ENCODE measurements around the gene LMO7. TPM values are rescaled to one million over a fixed set of nuclear protein-coding genes. Genes with fewer than 3 reads are reported as not detected.

The LMO7 gene
- total RNA-seq, 1 experiment from 2014 or later: 20.4 TPM

- peaks cover 7 to 16% of the 10 kb centered on the region in 2 experiments; a peak in 3 of 4 replicates for H3K4me1 Mint-ChIP-seq
- H4K8ac ChIP-seq (replicated peaks; ENCODE audit: insufficient read length, low read depth, low read length): no peak overlapping the region
- H3K4ac ChIP-seq (ENCODE audit: low read depth, low read length): no peak overlapping the region
- H3K9ac ChIP-seq (ENCODE audit: extremely low read depth, insufficient read length, low read length): no peak overlapping the region
- no peak overlapping the region for H2AFZ ChIP-seq (ENCODE audit: low read length)
- H3K23ac ChIP-seq (ENCODE audit: insufficient read length, low read depth, low read length): no peak overlapping the region
- H3K27me3 Mint-ChIP-seq (ENCODE audit: low read depth): no peaks in the 10 kb centered on the region
- H3K27ac ChIP-seq (ENCODE audit: insufficient read length, low read depth, low read length): no peak overlapping the region
- H3K9me3 ChIP-seq (ENCODE audit: control insufficient read depth, low read depth, low read length): peaks cover 3% of the 10 kb centered on the region
- no peak overlapping the region for H4K5ac ChIP-seq (ENCODE audit: insufficient read length, low read depth, low read length)
- no peak overlapping the region for H2BK120ac ChIP-seq (ENCODE audit: low read depth, low read length, poor library complexity, severe bottlenecking)
- TF ChIP-seq CTCF (conservative IDR thresholded peaks at IDR 0.05): no peak
- no peaks in the 10 kb centered on the region for H3K27me3 ChIP-seq (ENCODE audit: insufficient read depth, low read length)
- 0 out of 2 replicates have a peak, but pooled peaks cover 2% of the 10 kb centered on the region for H3K79me2 ChIP-seq (ENCODE audit: insufficient read depth, low read length)
- no peak for DNase-seq
- no peak overlapping the region for H3K56ac ChIP-seq (ENCODE audit: insufficient read length, low read depth, low read length)
- H3K18ac ChIP-seq (ENCODE audit: insufficient read length, low read depth, low read length): no peak overlapping the region
- no peak overlapping the region for H3K4me2 ChIP-seq (ENCODE audit: insufficient read depth, insufficient read length, low read length)
- H3K79me1 ChIP-seq (ENCODE audit: insufficient read depth, low read depth, low read length, poor library complexity, severe bottlenecking): no peaks in the 10 kb centered on the region
- H3K14ac ChIP-seq (ENCODE audit: insufficient read depth, low read length): no peak overlapping the region
- no peak overlapping the region for H4K91ac ChIP-seq (ENCODE audit: insufficient read length, low read depth, low read length)
- no peaks in the 10 kb centered on the region for H3K23me2 ChIP-seq (ENCODE audit: insufficient read length, low read depth, low read length, poor library complexity, severe bottlenecking)
- H2BK15ac ChIP-seq (ENCODE audit: low read depth, low read length): no peak overlapping the region
- H2BK5ac ChIP-seq (ENCODE audit: insufficient read length, low read length): no peak overlapping the region
- no peak overlapping the region for H3K27ac Mint-ChIP-seq
- H3T11ph ChIP-seq (ENCODE audit: low read length): no peak overlapping the region
- WGBS (ENCODE audit: extremely low coverage, insufficient read length, low lambda C conversion rate): no CpG with 5 or more reads among the region's 7 CpGs
- H2BK20ac ChIP-seq (ENCODE audit: low read depth, low read length, poor library complexity, severe bottlenecking): no peak overlapping the region
- no peaks in the 10 kb centered on the region for H3K4me1 ChIP-seq (ENCODE audit: insufficient read depth, low read length)
- peaks cover 18% of the 10 kb centered on the region in 2 experiments for H3K9me3 Mint-ChIP-seq
- no peak overlapping the region for H2BK12ac ChIP-seq (ENCODE audit: insufficient read length, low read depth, low read length)
- H3K4me3 Mint-ChIP-seq: no peak overlapping the region
- no peaks in the 10 kb centered on the region for H4K20me1 ChIP-seq (ENCODE audit: control insufficient read depth, insufficient read depth, insufficient read length)
- H3K36me3 Mint-ChIP-seq (ENCODE audit: insufficient read depth in 1 of 3, low read depth in 3 of 3): peaks cover 19 to 31% (median 19%) of the 10 kb centered on the region in 3 experiments
- H2AK5ac ChIP-seq (ENCODE audit: insufficient read length, low read length): no peak overlapping the region
These were observed 68.2 kb downstream of the LMO7 start for GRCh38 chr13:75704194-75704926.
